ENCODE measurements around the gene HIP1. TPM values are rescaled to one million over a fixed set of nuclear protein-coding genes. Genes with fewer than 3 reads are reported as not detected.
"Not testable (repeated sequence)": the region's sequence is repeated elsewhere in the genome, so short reads cannot be mapped to it uniquely, and the experiment has no call there.

Gene HIP1
- total RNA-seq, 1 experiment from 2014 or later: 5.3 TPM

GRCh38 chr7:75696263-75697037 is 42.3 kb downstream of the HIP1 start:
- no peaks in the 10 kb centered on the region for H4K20me1 ChIP-seq (ENCODE audit: low read length)
- ChIA-PET POLR2A (ENCODE audit: unreplicated experiment) (no interaction called here), CTCF (no interaction called here)
- TF ChIP-seq EZH2 (IDR thresholded peaks at IDR 0.05; ENCODE audit: low read length, unreplicated experiment): no peak
- TF ChIP-seq, protein P1, sequence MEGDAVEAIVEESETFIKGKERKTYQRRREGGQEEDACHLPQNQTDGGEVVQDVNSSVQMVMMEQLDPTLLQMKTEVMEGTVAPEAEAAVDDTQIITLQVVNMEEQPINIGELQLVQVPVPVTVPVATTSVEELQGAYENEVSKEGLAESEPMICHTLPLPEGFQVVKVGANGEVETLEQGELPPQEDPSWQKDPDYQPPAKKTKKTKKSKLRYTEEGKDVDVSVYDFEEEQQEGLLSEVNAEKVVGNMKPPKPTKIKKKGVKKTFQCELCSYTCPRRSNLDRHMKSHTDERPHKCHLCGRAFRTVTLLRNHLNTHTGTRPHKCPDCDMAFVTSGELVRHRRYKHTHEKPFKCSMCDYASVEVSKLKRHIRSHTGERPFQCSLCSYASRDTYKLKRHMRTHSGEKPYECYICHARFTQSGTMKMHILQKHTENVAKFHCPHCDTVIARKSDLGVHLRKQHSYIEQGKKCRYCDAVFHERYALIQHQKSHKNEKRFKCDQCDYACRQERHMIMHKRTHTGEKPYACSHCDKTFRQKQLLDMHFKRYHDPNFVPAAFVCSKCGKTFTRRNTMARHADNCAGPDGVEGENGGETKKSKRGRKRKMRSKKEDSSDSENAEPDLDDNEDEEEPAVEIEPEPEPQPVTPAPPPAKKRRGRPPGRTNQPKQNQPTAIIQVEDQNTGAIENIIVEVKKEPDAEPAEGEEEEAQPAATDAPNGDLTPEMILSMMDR (conservative IDR thresholded peaks at IDR 0.05; ENCODE audit: low read depth, low read length): no peak
- TF ChIP-seq EZH2phosphoT487 (IDR thresholded peaks at IDR 0.05; ENCODE audit: borderline replicate concordance, low read length): no peak
- H2AFZ ChIP-seq (ENCODE audit: low read length): no peak overlapping the region
- H3K4me3 ChIP-seq (ENCODE audit: low read length): no peak overlapping the region
- H3K9ac ChIP-seq (ENCODE audit: low read length): no peak overlapping the region
- H3K36me3 ChIP-seq (ENCODE audit: low read depth, low read length): no peaks in the 10 kb centered on the region
- H3K27me3 ChIP-seq (ENCODE audit: low read length): no peaks in the 10 kb centered on the region
- no peaks in the 10 kb centered on the region for H3K4me1 ChIP-seq (ENCODE audit: insufficient read depth, low read length)
- H3K79me2 ChIP-seq (ENCODE audit: low read length): no peaks in the 10 kb centered on the region
- no peaks in the 10 kb centered on the region for H3K9me2 ChIP-seq (replicated peaks; ENCODE audit: low read length)
- H3K4me2 ChIP-seq (ENCODE audit: low read length): no peak overlapping the region
- DNase-seq (no peak), ATAC-seq (no peak)
- no peak overlapping the region for H3K27ac ChIP-seq (ENCODE audit: low read length)
- intact Hi-C loops (cut with micrococcal nuclease): no loop called here
- no peaks in the 10 kb centered on the region for H3F3A ChIP-seq (ENCODE audit: low read length, unreplicated experiment)
- no peaks in the 10 kb centered on the region for H3K9me3 ChIP-seq (ENCODE audit: low read length)
- no TSS peak for BruUV-seq (replicated peaks)

DNA sequence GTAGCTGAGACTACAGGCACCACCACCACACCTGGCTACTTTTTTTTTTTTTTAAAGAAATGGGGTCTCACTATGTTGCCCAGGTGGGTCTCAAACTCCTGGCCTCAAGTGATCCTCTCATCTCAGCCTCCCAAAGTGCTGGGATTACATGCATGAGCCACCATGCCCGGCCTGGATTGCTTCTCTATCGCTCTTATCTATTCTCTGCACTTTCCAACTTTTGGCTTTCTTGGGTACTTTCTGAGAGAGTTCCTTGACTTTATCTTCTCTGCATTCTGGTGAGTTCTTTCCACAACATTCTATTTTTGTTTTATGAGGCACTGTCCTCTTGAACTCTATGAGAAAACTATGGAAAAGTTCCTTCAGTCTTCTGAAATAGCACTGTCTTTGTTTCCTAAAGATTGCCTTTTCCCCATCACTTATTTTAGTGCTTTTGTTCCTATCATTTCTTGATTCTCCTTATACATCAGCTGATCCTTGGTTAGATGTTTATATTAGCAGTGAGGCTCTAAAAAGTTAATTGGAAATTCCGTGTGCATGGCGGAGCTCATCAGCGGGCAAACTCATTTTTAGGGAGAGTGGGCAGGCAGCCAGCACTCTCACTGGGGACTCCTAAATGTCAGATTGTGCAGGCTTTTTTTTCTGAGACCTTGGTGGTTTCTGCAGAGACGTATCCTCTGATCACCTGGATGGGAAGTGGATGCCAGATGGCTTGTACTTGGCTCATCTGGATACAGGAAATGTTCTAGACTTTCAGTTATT is 43.9 kb downstream of the HIP1 start:
- Histone ChIP-seq H3K9ac (ENCODE audit: low read length) (no peak overlapping the region), H3K79me2 (ENCODE audit: low read length) (no peaks in the 10 kb centered on the region), H3K27ac (ENCODE audit: low read length) (no peak overlapping the region), H4K20me1 (ENCODE audit: low read length) (no peaks in the 10 kb centered on the region), H3F3A (ENCODE audit: low read length, unreplicated experiment) (no peaks in the 10 kb centered on the region), H3K4me2 (ENCODE audit: low read length) (no peak overlapping the region), H3K9me3 (ENCODE audit: low read length) (no peaks in the 10 kb centered on the region), H3K27me3 (ENCODE audit: low read length) (no peaks in the 10 kb centered on the region), H3K9me2 (replicated peaks; ENCODE audit: low read length) (no peaks in the 10 kb centered on the region), H3K4me3 (ENCODE audit: low read length) (no peak overlapping the region), H2AFZ (ENCODE audit: low read length) (no peak overlapping the region), H3K4me1 (ENCODE audit: insufficient read depth, low read length) (no peaks in the 10 kb centered on the region), H3K36me3 (ENCODE audit: low read depth, low read length) (no peaks in the 10 kb centered on the region)
- ATAC-seq (no peak), DNase-seq (no peak)
- no TSS peak for BruUV-seq (replicated peaks)
- POLR2A ChIA-PET (ENCODE audit: unreplicated experiment): no interaction called here
- TF ChIP-seq, protein P1 (conservative IDR thresholded peaks at IDR 0.05; ENCODE audit: low read depth, low read length): no peak
- TF ChIP-seq EZH2phosphoT487 (IDR thresholded peaks at IDR 0.05; ENCODE audit: borderline replicate concordance, low read length): no peak
- no peak for TF ChIP-seq EZH2 (IDR thresholded peaks at IDR 0.05; ENCODE audit: low read length, unreplicated experiment)
- intact Hi-C loops (cut with micrococcal nuclease): no loop called here
- CTCF ChIA-PET: no interaction called here

GRCh38 chr7:75693668-75694067 is 45.1 kb downstream of the HIP1 start:
- ATAC-seq; H3K9ac ChIP-seq (ENCODE audit: low read length); H3K9me2 ChIP-seq (replicated peaks; ENCODE audit: low read length); POLR2A ChIA-PET (ENCODE audit: unreplicated experiment); H3K4me2 ChIP-seq (ENCODE audit: low read length); H3K27me3 ChIP-seq (ENCODE audit: low read length); H3K36me3 ChIP-seq (ENCODE audit: low read depth, low read length); H3K27ac ChIP-seq (ENCODE audit: low read length); intact Hi-C loops (cut with micrococcal nuclease); H2AFZ ChIP-seq (ENCODE audit: low read length); H3K4me3 ChIP-seq (ENCODE audit: low read length); H3K9me3 ChIP-seq (ENCODE audit: low read length); H4K20me1 ChIP-seq (ENCODE audit: low read length); H3K4me1 ChIP-seq (ENCODE audit: insufficient read depth, low read length); BruUV-seq (replicated peaks); DNase-seq; H3K79me2 ChIP-seq (ENCODE audit: low read length); H3F3A ChIP-seq (ENCODE audit: low read length, unreplicated experiment); CTCF ChIA-PET: not testable (repeated sequence)

Data from PC-3 (cell line).